Left lung (tissue), 10 donors: ENCODE results near the gene DEAF1. TPM values are rescaled to one million over a fixed set of nuclear protein-coding genes. Genes with fewer than 3 reads are reported as not detected.

Experiments
- ATAC-seq: fragments of 200-7000 bp; cut with Tn5 transposase; one replicate; pipeline ENCODE4 v1.9.1; 2020; ENCODE audit warnings: moderate library complexity
- DNase-seq, 4 donors: peaks; one replicate each; pipeline ENCODE4 v3.0.0-alpha.2; 2013 to 2020
- H3K27ac ChIP-seq, 2 donors: fragments of 200-600 bp; sonication (generic) in 1 of 2; one replicate each; pipeline versions ENCODE4 v1.5.0 to v1.8.0; 2020 to 2021
- H3K27me3 ChIP-seq, 2 donors: fragments of 200-600 bp; sonication (generic) in 1 of 2; one replicate each; pipeline versions ENCODE4 v1.5.0 to v1.8.0; 2020 to 2021
- H3K36me3 ChIP-seq, 2 donors: fragments of 200-600 bp; sonication (generic) in 1 of 2; one replicate each; pipeline versions ENCODE4 v1.5.0 to v1.8.0; 2020 to 2021
- H3K4me1 ChIP-seq, 2 donors: fragments of 200-600 bp; one replicate each; pipeline ENCODE4 v1.8.0; 2021
- H3K4me3 ChIP-seq, 2 donors: fragments of 200-600 bp; sonication (generic) in 1 of 2; one replicate each; pipeline versions ENCODE4 v1.5.0 to v1.8.0; 2020 to 2021; ENCODE audit warnings: mild to moderate bottlenecking in 1 of 2
- H3K9me3 ChIP-seq, 2 donors: fragments of 200-600 bp; sonication (generic) in 1 of 2; one replicate each; pipeline versions ENCODE4 v1.5.0 to v1.8.0; 2020 to 2021
- CTCF ChIP-seq, 2 donors: fragments of 200-600 bp; sonication (generic) in 1 of 2; IDR thresholded peaks; one replicate each; pipeline versions ENCODE4 v1.5.0 to v1.8.0; 2021; ENCODE audit warnings: antibody characterized with exemption in 2 of 2
- intact Hi-C, 2 donors: fragments of 100-400 bp; cut with DNase I; formaldehyde crosslinking; loops; one replicate each; pipeline versions ENCODE4 v1.11.2 to v1.14.2; 2022
- polyA plus RNA-seq, 6 donors: library from polyadenylated mRNA; unstranded; fragments of 120-200 nt; gene quantifications; one replicate each; pipeline ENCODE4 v1.2.1, GENCODE V29; 2013; ENCODE audit not compliant: insufficient read length in 6 of 6
- total RNA-seq, 2 donors: library from RNA; stranded (reverse); fragmentation: NEBNext Ultra II Directional; extraction: Animal tissue kit (Norgen Biotek cat#: 25700); gene quantifications; one replicate each; pipeline ENCODE4 v1.2.1, GENCODE V29; 2021
- donor health status: DM: no; HTN: yes; CAD: no.
- donor health status: DM: no; HTN: no; CAD: no.

DEAF1 gene
- total and polyA plus RNA-seq, 8 donors = 28.3 to 52.9 (median 38.4) TPM

GRCh38 chr11:607020-607780 lies 87.8 kb downstream of the DEAF1 start:
- no peaks in the 10 kb centered on the region for H3K9me3 ChIP-seq
- peaks cover 0 to 100% of the 10 kb centered on the region in 2 donors for H3K36me3 ChIP-seq
- no peaks in the 10 kb centered on the region for H3K27me3 ChIP-seq
- DNase-seq (peak in 1 of 4 donors; percentile 76), ATAC-seq (no peak)
- no peak for TF ChIP-seq CTCF (IDR thresholded peaks at IDR 0.05)
- no peak overlapping the region for H3K27ac ChIP-seq
- no peak overlapping the region for H3K4me3 ChIP-seq
- H3K4me1 ChIP-seq = no peaks in the 10 kb centered on the region
- intact Hi-C loops = no loop called here

GRCh38 chr11:606245-606644 lies 88.8 kb downstream of the DEAF1 start:
- DNase-seq (peak in 1 of 4 donors; percentile 83), ATAC-seq (peak; percentile 71)
- intact Hi-C loops = no loop called here
- Histone ChIP-seq H3K4me1 (no peaks in the 10 kb centered on the region), H3K27ac (no peak overlapping the region), H3K36me3 (peaks cover 0 to 100% of the 10 kb centered on the region in 2 donors), H3K27me3 (no peaks in the 10 kb centered on the region), H3K4me3 (no peak overlapping the region), H3K9me3 (no peaks in the 10 kb centered on the region)
- TF ChIP-seq CTCF (IDR thresholded peaks at IDR 0.05) = no peak

GRCh38 chr11:605286-606129 lies 89.5 kb downstream of the DEAF1 start:
- Histone ChIP-seq H3K27ac (no peak overlapping the region), H3K4me1 (no peaks in the 10 kb centered on the region), H3K9me3 (no peaks in the 10 kb centered on the region), H3K36me3 (peaks cover 0 to 100% of the 10 kb centered on the region in 2 donors), H3K27me3 (no peaks in the 10 kb centered on the region), H3K4me3 (no peak overlapping the region)
- TF ChIP-seq CTCF (IDR thresholded peaks at IDR 0.05) = no peak
- intact Hi-C loops = no loop called here
- ATAC-seq = no peak
- DNase-seq = peak in 1 of 4 donors; percentile 57

- DNase-seq (no peak), ATAC-seq (no peak)
- Histone ChIP-seq H3K4me1 (no peaks in the 10 kb centered on the region), H3K36me3 (peaks cover 0 to 100% of the 10 kb centered on the region in 2 donors), H3K27ac (no peak overlapping the region), H3K4me3 (no peak overlapping the region), H3K9me3 (no peaks in the 10 kb centered on the region), H3K27me3 (no peaks in the 10 kb centered on the region)
- intact Hi-C loops = no loop called here
- TF ChIP-seq CTCF (IDR thresholded peaks at IDR 0.05) = no peak
These were observed 91.9 kb downstream of the DEAF1 start for GRCh38 chr11:603154-603553.
